Type B pancreatic cell (in vitro differentiated cells): Measurements from ENCODE around the gene IRX3. TPM values are rescaled to one million over a fixed set of nuclear protein-coding genes. Genes with fewer than 3 reads are reported as not detected.

ENCODE experiments used
- DNase-seq: peaks from one replicate; pipeline ENCODE4 v3.0.0; 2021; ENCODE audit warnings: mixed read lengths; ENCODE audit not compliant: unreplicated experiment; ENCODE audit errors: extremely low spot score
- H3K27ac Mint-ChIP-seq: 2 replicates; pipeline ENCODE4 v1.8.0; 2021; ENCODE audit warnings: mild to moderate bottlenecking, mixed read lengths
- H3K27me3 Mint-ChIP-seq: 2 replicates; pipeline ENCODE4 v1.8.0; 2021; ENCODE audit warnings: mixed read lengths
- H3K36me3 Mint-ChIP-seq: 2 replicates; pipeline ENCODE4 v1.8.0; 2021; ENCODE audit warnings: mixed read lengths
- H3K4me1 Mint-ChIP-seq: one replicate; pipeline ENCODE4 v1.8.0; 2021; ENCODE audit warnings: mixed read lengths; ENCODE audit not compliant: unreplicated experiment
- H3K4me3 Mint-ChIP-seq: 2 replicates; pipeline ENCODE4 v1.8.0; 2021; ENCODE audit warnings: mild to moderate bottlenecking, mixed read lengths
- H3K9me3 Mint-ChIP-seq: 2 replicates; pipeline ENCODE4 v1.8.0; 2021; ENCODE audit warnings: mixed read lengths
- total RNA-seq: library from RNA; stranded (reverse); gene quantifications from 2 replicates; pipeline ENCODE4 v1.2.1, GENCODE V29; 2021; ENCODE audit warnings: low replicate concordance
- TF ChIP-seq, protein P1 (sequence below): fragments of 200-600 bp; sonication (generic); conservative IDR thresholded peaks from 2 replicates; pipeline ENCODE4 v1.5.0; 2021; ENCODE audit warnings: antibody characterized with exemption, mild to moderate bottlenecking

IRX3 gene
- total RNA-seq, 1 donor from 2014 or later, result 30.7 TPM

DNA sequence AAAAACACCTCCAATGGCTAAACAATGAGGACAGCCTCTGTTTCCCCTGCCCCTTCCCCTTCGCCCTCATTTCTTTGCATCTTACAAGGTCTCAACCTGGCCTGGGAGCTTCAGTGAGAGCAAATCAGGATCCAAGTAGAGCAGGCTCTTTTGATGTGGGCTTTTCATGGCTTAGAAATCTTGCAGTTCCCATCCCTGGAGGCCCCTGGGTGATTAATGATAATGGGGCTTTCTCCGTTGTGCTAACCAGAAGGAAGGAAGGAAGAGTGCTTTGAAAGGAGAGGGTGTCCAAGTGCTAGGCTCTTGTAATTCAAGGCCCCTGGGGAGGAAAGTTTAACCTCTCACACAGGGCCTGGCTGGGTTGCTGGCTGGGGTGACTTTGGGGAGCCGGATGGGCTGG lies 18.5 kb upstream of the IRX3 start:
- TF ChIP-seq, protein P1, sequence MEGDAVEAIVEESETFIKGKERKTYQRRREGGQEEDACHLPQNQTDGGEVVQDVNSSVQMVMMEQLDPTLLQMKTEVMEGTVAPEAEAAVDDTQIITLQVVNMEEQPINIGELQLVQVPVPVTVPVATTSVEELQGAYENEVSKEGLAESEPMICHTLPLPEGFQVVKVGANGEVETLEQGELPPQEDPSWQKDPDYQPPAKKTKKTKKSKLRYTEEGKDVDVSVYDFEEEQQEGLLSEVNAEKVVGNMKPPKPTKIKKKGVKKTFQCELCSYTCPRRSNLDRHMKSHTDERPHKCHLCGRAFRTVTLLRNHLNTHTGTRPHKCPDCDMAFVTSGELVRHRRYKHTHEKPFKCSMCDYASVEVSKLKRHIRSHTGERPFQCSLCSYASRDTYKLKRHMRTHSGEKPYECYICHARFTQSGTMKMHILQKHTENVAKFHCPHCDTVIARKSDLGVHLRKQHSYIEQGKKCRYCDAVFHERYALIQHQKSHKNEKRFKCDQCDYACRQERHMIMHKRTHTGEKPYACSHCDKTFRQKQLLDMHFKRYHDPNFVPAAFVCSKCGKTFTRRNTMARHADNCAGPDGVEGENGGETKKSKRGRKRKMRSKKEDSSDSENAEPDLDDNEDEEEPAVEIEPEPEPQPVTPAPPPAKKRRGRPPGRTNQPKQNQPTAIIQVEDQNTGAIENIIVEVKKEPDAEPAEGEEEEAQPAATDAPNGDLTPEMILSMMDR, result no peak
- Mint-ChIP-seq H3K27ac (no peak overlapping the region), H3K4me3 (no peak overlapping the region), H3K4me1 (peaks cover 12% of the 10 kb centered on the region), H3K9me3 (no peaks in the 10 kb centered on the region), H3K27me3 (peaks cover 25% of the 10 kb centered on the region), H3K36me3 (no peaks in the 10 kb centered on the region)
- DNase-seq, result no peak

DNA sequence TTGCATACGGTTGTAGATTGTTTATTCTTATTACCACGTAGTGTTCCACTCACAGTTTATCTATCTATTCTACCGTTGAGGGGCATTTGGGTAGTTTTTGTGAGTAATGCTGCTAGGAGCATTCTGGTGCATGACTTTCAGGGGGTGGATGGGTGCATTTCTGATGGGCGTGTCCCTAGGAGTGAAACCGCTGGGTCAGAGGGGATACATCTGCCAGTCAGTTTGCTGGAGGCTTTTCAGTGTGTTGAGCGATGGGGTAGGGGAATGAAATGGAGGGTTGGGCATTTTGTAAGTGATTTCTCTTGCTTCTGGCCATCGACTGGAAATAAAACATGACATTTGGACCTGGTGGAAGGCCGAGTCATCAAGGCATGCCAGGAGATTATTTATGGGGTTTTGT lies 17.0 kb upstream of the IRX3 start:
- Mint-ChIP-seq H3K27ac (no peak overlapping the region), H3K27me3 (peaks cover 20% of the 10 kb centered on the region), H3K4me1 (peaks cover 12% of the 10 kb centered on the region), H3K9me3 (no peaks in the 10 kb centered on the region), H3K4me3 (no peak overlapping the region), H3K36me3 (no peaks in the 10 kb centered on the region)
- DNase-seq, result no peak
- TF ChIP-seq, protein P1, result no peak

DNA sequence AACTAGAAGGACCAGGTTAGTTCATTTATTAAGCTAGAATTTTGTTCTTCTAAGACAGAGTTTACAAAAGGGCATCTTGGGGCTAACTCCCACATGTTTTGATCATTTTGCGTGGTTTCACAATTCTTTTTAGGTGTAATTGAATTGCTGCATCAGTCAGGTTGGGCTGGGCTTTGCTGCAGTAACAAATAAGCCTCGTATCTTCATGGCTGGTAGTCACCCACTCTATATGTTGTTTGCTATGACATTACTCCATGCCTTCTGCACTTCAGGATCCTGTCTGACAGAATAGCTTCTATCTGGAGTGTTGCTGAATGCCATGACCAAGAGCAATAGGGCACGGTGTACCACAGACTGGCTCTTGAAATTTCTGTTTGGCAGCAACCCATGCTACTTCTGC lies 10.6 kb upstream of the IRX3 start:
- H3K4me1 Mint-ChIP-seq, result peaks cover 1% of the 10 kb centered on the region
- DNase-seq, result no peak
- no peak overlapping the region for H3K27ac Mint-ChIP-seq
- H3K27me3 Mint-ChIP-seq, result peaks cover 28% of the 10 kb centered on the region
- no peaks in the 10 kb centered on the region for H3K36me3 Mint-ChIP-seq
- peaks cover 9% of the 10 kb centered on the region for H3K9me3 Mint-ChIP-seq
- no peak overlapping the region for H3K4me3 Mint-ChIP-seq
- TF ChIP-seq, protein P1, result no peak

DNA sequence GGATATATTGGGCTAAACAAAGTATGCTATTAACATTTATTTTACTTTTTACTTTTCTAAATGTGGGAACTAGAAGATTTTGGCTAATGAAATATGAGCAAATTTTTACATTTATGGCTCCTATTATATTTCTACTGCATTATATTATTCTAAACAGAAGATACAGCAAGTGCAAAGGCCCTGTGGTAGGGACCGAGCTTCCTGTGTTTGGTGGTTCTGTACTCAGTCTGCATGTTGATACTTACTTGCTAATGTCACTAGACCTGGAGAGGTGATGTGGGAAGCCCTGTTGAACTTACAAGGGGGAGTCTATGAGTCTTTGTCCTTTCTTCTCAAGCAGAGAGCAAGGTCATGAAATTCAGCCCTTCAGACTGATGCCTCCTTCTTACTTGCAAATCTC lies 10.0 kb upstream of the IRX3 start:
- H3K4me3 Mint-ChIP-seq, result no peak overlapping the region
- H3K4me1 Mint-ChIP-seq, result peaks cover 4% of the 10 kb centered on the region
- DNase-seq, result no peak
- H3K36me3 Mint-ChIP-seq, result no peaks in the 10 kb centered on the region
- H3K27ac Mint-ChIP-seq, result no peak overlapping the region
- H3K27me3 Mint-ChIP-seq, result peaks cover 34% of the 10 kb centered on the region
- TF ChIP-seq, protein P1, result no peak
- peaks cover 9% of the 10 kb centered on the region for H3K9me3 Mint-ChIP-seq

DNA sequence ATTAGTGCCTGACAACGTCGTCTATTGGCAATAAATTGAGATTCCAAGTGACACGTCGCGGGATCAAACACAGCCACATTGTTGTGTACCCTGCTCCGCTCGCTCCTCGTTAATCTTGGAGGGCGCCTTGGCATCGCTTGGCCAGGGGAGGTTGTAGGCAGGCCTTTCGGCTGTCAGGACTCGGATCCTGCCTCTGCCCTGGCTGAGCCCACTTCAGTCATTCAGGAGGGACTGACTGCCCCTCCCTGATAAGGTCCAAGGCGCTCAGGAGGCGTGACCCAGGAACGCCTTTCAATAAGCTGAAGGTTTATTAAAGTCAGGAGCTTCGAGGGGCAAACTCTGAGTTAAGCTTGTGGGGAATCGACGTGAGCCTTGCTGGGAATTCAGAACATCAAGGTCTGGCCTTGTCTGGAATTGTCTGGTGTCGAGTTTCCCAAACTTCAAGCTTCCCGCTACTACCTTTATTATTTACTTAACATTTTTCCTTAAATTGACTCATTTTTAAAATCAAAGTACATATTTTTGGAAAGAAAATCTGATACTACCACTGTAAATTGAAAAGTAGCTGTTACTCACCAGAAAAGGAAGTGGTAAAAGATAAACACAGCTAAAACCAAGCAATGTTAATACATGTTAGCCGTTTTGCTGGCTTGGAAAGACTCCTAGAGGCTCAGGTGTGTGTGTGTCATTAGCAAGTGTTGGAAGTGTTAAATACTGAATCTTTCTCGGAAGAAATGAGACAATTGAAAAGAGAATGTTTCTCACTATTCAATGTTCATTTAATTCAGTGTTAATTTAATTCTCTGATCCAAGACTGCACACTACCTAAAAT lies 5.3 kb upstream of the IRX3 start:
- H3K9me3 Mint-ChIP-seq, result peaks cover 8% of the 10 kb centered on the region
- H3K4me1 Mint-ChIP-seq, result peaks cover 19% of the 10 kb centered on the region
- no peaks in the 10 kb centered on the region for H3K36me3 Mint-ChIP-seq
- H3K27ac Mint-ChIP-seq, result no peak overlapping the region
- H3K4me3 Mint-ChIP-seq, result peak overlapping the region; percentile 53
- TF ChIP-seq, protein P1, result no peak
- peaks cover 74% of the 10 kb centered on the region for H3K27me3 Mint-ChIP-seq
- no peak for DNase-seq
